SK-N-SH treated with all-trans-retinoic acid at 6 μM for 48 hours (cell line): ENCODE measurements around the gene CD79A.

Experiments used
- ATAC-seq: fragments of 200-7000 bp; cut with Tn5 transposase; 3 replicates; pipeline ENCODE4 v1.9.1; 2020; ENCODE audit warnings: mild to moderate bottlenecking, moderate library complexity
- ARNTL ChIP-seq: fragments of 450-650 bp; formaldehyde crosslinking; IDR thresholded peaks from 2 replicates; pipeline ENCODE4 v1.5.0; 2020; ENCODE audit warnings: low read depth, mild to moderate bottlenecking, moderate library complexity, borderline replicate concordance
- BACH2 ChIP-seq: fragments of 250-450 bp; sonication (Bioruptor Pico); IDR thresholded peaks from 2 replicates; pipeline ENCODE4 v1.9.0; 2021; ENCODE audit warnings: mild to moderate bottlenecking, borderline replicate concordance
- CREB5 ChIP-seq: fragments of 250-450 bp; sonication (Bioruptor Pico); IDR thresholded peaks from 2 replicates; pipeline ENCODE4 v1.5.1; 2020; ENCODE audit warnings: low read depth, mild to moderate bottlenecking, moderate library complexity
- CSDC2 ChIP-seq: fragments of 250-450 bp; sonication (Bioruptor Pico); IDR thresholded peaks from 2 replicates; pipeline ENCODE4 v1.5.0; 2020; ENCODE audit warnings: mild to moderate bottlenecking, moderate library complexity
- CSRNP3 ChIP-seq: fragments of 250-450 bp; sonication (Bioruptor Pico); IDR thresholded peaks from 2 replicates; pipeline ENCODE4 v1.5.1; 2021; ENCODE audit warnings: mild to moderate bottlenecking, moderate library complexity
- ESRRG ChIP-seq: fragments of 250-450 bp; sonication (Bioruptor Pico); IDR thresholded peaks from 2 replicates; pipeline ENCODE4 v1.6.1; 2021; ENCODE audit warnings: mild to moderate bottlenecking
- GLIS3 ChIP-seq: fragments of 250-450 bp; sonication (Bioruptor Pico); IDR thresholded peaks from 2 replicates; pipeline ENCODE4 v1.5.0; 2020; ENCODE audit warnings: mild to moderate bottlenecking, moderate library complexity
- ISL1 ChIP-seq: fragments of 250-450 bp; sonication (Bioruptor Pico); IDR thresholded peaks from 2 replicates; pipeline ENCODE4 v2.1.2; 2022; ENCODE audit warnings: mild to moderate bottlenecking, moderate library complexity
- OSR1 ChIP-seq: fragments of 250-450 bp; sonication (Bioruptor Pico); IDR thresholded peaks from 2 replicates; pipeline ENCODE4 v1.8.0; 2022; ENCODE audit warnings: moderate library complexity, mild to moderate bottlenecking, inconsistent platforms
- PATZ1 ChIP-seq: fragments of 250-450 bp; sonication (Bioruptor Pico); IDR thresholded peaks from 2 replicates; pipeline ENCODE4 v1.8.0; 2020; ENCODE audit warnings: mild to moderate bottlenecking, moderate library complexity, borderline replicate concordance
- POU6F1 ChIP-seq: fragments of 250-450 bp; sonication (Bioruptor Pico); IDR thresholded peaks from 2 replicates; pipeline ENCODE4 v1.8.0; 2021; ENCODE audit warnings: low read depth, mild to moderate bottlenecking, moderate library complexity, borderline replicate concordance
- PPARA ChIP-seq: fragments of 250-450 bp; sonication (Bioruptor Pico); IDR thresholded peaks from 2 replicates; pipeline ENCODE4 v1.5.0; 2020; ENCODE audit warnings: mild to moderate bottlenecking, borderline replicate concordance
- SNAI2 ChIP-seq: fragments of 250-450 bp; sonication (Bioruptor Pico); IDR thresholded peaks from 2 replicates; pipeline ENCODE4 v1.5.0; 2020; ENCODE audit warnings: mild to moderate bottlenecking, moderate library complexity
- TCF4 ChIP-seq: fragments of 250-450 bp; sonication (Bioruptor Pico); IDR thresholded peaks from 2 replicates; pipeline ENCODE4 v1.8.0; 2021; ENCODE audit warnings: mild to moderate bottlenecking, moderate library complexity, borderline replicate concordance
- TOX ChIP-seq: fragments of 250-450 bp; sonication (Bioruptor Pico); IDR thresholded peaks from 2 replicates; pipeline ENCODE4 v1.8.0; 2021; ENCODE audit warnings: mild to moderate bottlenecking, moderate library complexity, borderline replicate concordance
- TSHZ2 ChIP-seq: fragments of 250-450 bp; sonication (Bioruptor Pico); IDR thresholded peaks from 2 replicates; pipeline ENCODE4 v1.5.0; 2020; ENCODE audit warnings: mild to moderate bottlenecking, moderate library complexity
- ZC3H10 ChIP-seq: fragments of 250-450 bp; sonication (Bioruptor Pico); IDR thresholded peaks from 2 replicates; pipeline ENCODE4 v1.5.1; 2021; ENCODE audit warnings: mild to moderate bottlenecking, moderate library complexity
- ZFP3 ChIP-seq: fragments of 250-450 bp; sonication (Bioruptor Pico); IDR thresholded peaks from 2 replicates; pipeline ENCODE4 v1.5.0; 2020; ENCODE audit warnings: mild to moderate bottlenecking, moderate library complexity
- ZNF565 ChIP-seq: fragments of 450-650 bp; formaldehyde crosslinking; conservative IDR thresholded peaks from 2 replicates; pipeline ENCODE4 v1.5.0; 2020; ENCODE audit warnings: low read depth, mild to moderate bottlenecking, moderate library complexity
- ZNF70 ChIP-seq: fragments of 450-650 bp; formaldehyde crosslinking; IDR thresholded peaks from 2 replicates; pipeline ENCODE4 v1.5.0; 2020; ENCODE audit warnings: mild to moderate bottlenecking, moderate library complexity

CD79A gene

GRCh38 chr19:41928754-41929535 is 51.9 kb downstream of the CD79A start:
- no peak for TF ChIP-seq PPARA (CRISPR knock-in tag)
- no peak for TF ChIP-seq ZC3H10 (CRISPR knock-in tag)
- no peak for TF ChIP-seq GLIS3 (CRISPR knock-in tag)
- TF ChIP-seq CSDC2 (CRISPR knock-in tag) = no peak
- no peak for TF ChIP-seq ESRRG (CRISPR knock-in tag)
- no peak for TF ChIP-seq TCF4 (CRISPR knock-in tag)
- no peak for TF ChIP-seq CREB5 (CRISPR knock-in tag)
- TF ChIP-seq POU6F1 (CRISPR knock-in tag) = no peak
- TF ChIP-seq ZNF70 (CRISPR knock-in tag) = no peak
- TF ChIP-seq PATZ1 (CRISPR knock-in tag) = no peak
- no peak for TF ChIP-seq SNAI2 (CRISPR knock-in tag)
- TF ChIP-seq ISL1 (CRISPR knock-in tag) = no peak
- TF ChIP-seq ARNTL (CRISPR knock-in tag) = no peak
- TF ChIP-seq BACH2 (CRISPR knock-in tag) = no peak
- no peak for TF ChIP-seq OSR1
- no peak for TF ChIP-seq ZFP3 (CRISPR knock-in tag)
- no peak for TF ChIP-seq TSHZ2 (CRISPR knock-in tag)
- no peak for TF ChIP-seq TOX (CRISPR knock-in tag)
- TF ChIP-seq CSRNP3 = no peak
- TF ChIP-seq ZNF565 (CRISPR knock-in tag) = no peak

GRCh38 chr19:41929536-41930071 is 52.5 kb downstream of the CD79A start:
- ATAC-seq = no peak
- no peak for TF ChIP-seq TCF4 (CRISPR knock-in tag)

More at GRCh38 chr19:41928754-41929535, 51.9 kb downstream of the CD79A start:
- no peak; the same call in 2 of the 3 replicates for ATAC-seq

GRCh38 chr19:41930322-41930722 is 53.2 kb downstream of the CD79A start:
- no peak for TF ChIP-seq CSRNP3
- no peak for ATAC-seq
